NCI-H2029 (cell line): ENCODE results near the gene FHIT.
A peak's percentile ranks its signal among the peaks of the same experiment; 100 is the strongest.

Experiments
- DNase-seq: peaks from one replicate; lab custom pipeline; 2025; lab: John Stamatoyannopoulos, UW

FHIT gene

GRCh38 chr3:60330107-60330506, 921.1 kb downstream of the FHIT start:
- DNase-seq, result no peak

- DNase-seq, result peak; percentile 42
Measured at GRCh38 chr3:60325610-60326170, 925.6 kb downstream of the FHIT start.

GRCh38 chr3:60323651-60324050, 927.6 kb downstream of the FHIT start:
- no peak for DNase-seq

- no peak for DNase-seq
Measured at GRCh38 chr3:60323180-60323579, 928.1 kb downstream of the FHIT start.

GRCh38 chr3:60322298-60322856, 928.9 kb downstream of the FHIT start:
- no peak for DNase-seq

- no peak for DNase-seq
Measured at GRCh38 chr3:60319179-60319858, 931.9 kb downstream of the FHIT start.

GRCh38 chr3:60316121-60316797, 935.0 kb downstream of the FHIT start:
- no peak for DNase-seq

GRCh38 chr3:60313951-60314461, 937.2 kb downstream of the FHIT start:
- no peak for DNase-seq

GRCh38 chr3:60313231-60313798, 937.9 kb downstream of the FHIT start:
- DNase-seq, result no peak

GRCh38 chr3:60309539-60310268, 941.5 kb downstream of the FHIT start:
- DNase-seq, result no peak

- DNase-seq, result no peak
Measured at GRCh38 chr3:60308808-60309207, 942.4 kb downstream of the FHIT start.

- no peak for DNase-seq
Measured at GRCh38 chr3:60307562-60308199, 943.6 kb downstream of the FHIT start.

- no peak for DNase-seq
Measured at GRCh38 chr3:60304112-60304511, 947.1 kb downstream of the FHIT start.

- no peak for DNase-seq
Measured at GRCh38 chr3:60303160-60303559, 948.1 kb downstream of the FHIT start.

GRCh38 chr3:60301142-60301541, 950.1 kb downstream of the FHIT start:
- DNase-seq, result no peak

- no peak for DNase-seq
Measured at GRCh38 chr3:60298141-60298540, 953.1 kb downstream of the FHIT start.

- DNase-seq, result peak; percentile 37
Measured at GRCh38 chr3:60294181-60294580, 957.1 kb downstream of the FHIT start.

- no peak for DNase-seq
Measured at GRCh38 chr3:60291115-60291514, 960.1 kb downstream of the FHIT start.

GRCh38 chr3:60290122-60290492, 961.1 kb downstream of the FHIT start:
- no peak for DNase-seq

GRCh38 chr3:60289341-60290121, 961.7 kb downstream of the FHIT start:
- DNase-seq, result no peak

- no peak for DNase-seq
Measured at GRCh38 chr3:60282866-60283265, 968.4 kb downstream of the FHIT start.
